A375 (cell line): ENCODE data around the gene PRPF40A. TPM values are rescaled to one million over a fixed set of nuclear protein-coding genes. Genes with fewer than 3 reads are reported as not detected.

Source experiments
- total RNA-seq: library from RNA; depleted of rRNA; stranded (reverse); fragments of >200 nt; shearing (Covaris generic); gene quantifications from 2 replicates; pipeline ENCODE4 v1.2.3, GENCODE V29; 2014; rRNA removed

The PRPF40A gene
- total RNA-seq = 85.0 and 128 TPM in 2 replicates

GRCh38 chr2:152717228-152718075 is at the start of gene PRPF40A:
TSS of gene PRPF40A (minus strand) at chr2:152717461. CDS start at chr2:152717439, 22 bp downstream.

GRCh38 chr2:152718076-152718908 is 1.0 kb upstream of the PRPF40A start, which contains the start of gene ARL6IP6:
TSS of gene ARL6IP6 (plus strand) at chr2:152718620. CDS start at chr2:152718625, 5 bp downstream.

Other genes starting within 250 kb of the PRPF40A start
- 13.8 and 17.7 TPM in 2 replicates for gene ARL6IP6, start 1.2 kb upstream of the PRPF40A start, total RNA-seq